GM18909 (cell line): Measurements from ENCODE around the gene EXOSC6.
"Not testable (repeated sequence)": the region's sequence is repeated elsewhere in the genome, so short reads cannot be mapped to it uniquely, and the experiment has no call there.

Experiments used
- ATAC-seq: cut with Tn5 transposase; IDR thresholded peaks from one replicate; pipeline ENCODE4 v1.9.1; 2021; ENCODE audit warnings: mild to moderate bottlenecking; ENCODE audit not compliant: unreplicated experiment, poor library complexity

EXOSC6 gene

GRCh38 chr16:70203508-70203907 is 48.2 kb downstream of the EXOSC6 start:
- ATAC-seq = not testable (repeated sequence)

GRCh38 chr16:70200063-70200462 is 51.7 kb downstream of the EXOSC6 start:
- ATAC-seq = not testable (repeated sequence)

GRCh38 chr16:70199170-70199569 is 52.6 kb downstream of the EXOSC6 start:
- ATAC-seq = not testable (repeated sequence)

- ATAC-seq = not testable (repeated sequence)
Observed at GRCh38 chr16:70198666-70199065, 53.1 kb downstream of the EXOSC6 start.

GRCh38 chr16:70198230-70198629 is 53.5 kb downstream of the EXOSC6 start:
- not testable (repeated sequence) for ATAC-seq

GRCh38 chr16:70197611-70198010 is 54.1 kb downstream of the EXOSC6 start:
- ATAC-seq = not testable (repeated sequence)
